ENCODE results near the gene PALB2.

DNA sequence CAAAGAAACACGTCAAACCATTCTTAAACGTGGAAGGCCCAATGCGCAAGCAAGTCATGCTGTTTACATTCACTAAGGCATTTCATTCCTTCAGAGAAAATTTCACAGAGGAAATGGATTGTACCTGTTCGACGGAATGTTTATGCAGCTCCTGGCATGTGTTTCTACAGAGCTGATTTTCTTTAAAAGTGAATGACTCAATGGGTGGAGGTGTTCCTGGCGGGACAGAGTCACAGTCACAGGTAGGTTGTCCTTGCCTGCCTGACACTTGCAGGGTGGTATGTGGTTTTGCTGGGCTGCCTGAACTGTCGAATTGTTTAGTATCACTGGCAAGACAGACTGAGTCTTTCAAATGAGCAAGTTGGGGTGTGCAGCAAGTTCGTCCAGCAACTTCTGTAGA lies 11.6 kb downstream of the PALB2 start:
- TF ChIP-seq CBX5 (CRISPR knock-in tag; IDR thresholded peaks at IDR 0.05; ENCODE audit: borderline replicate concordance) (no peak), POGZ (CRISPR knock-in tag; IDR thresholded peaks at IDR 0.05) (no peak), BHLHE40 (IDR thresholded peaks at IDR 0.05; ENCODE audit: low read length) (no peak), CEBPB (IDR thresholded peaks at IDR 0.05; ENCODE audit: borderline replicate concordance, low read depth, low read length) (no peak), SRF (IDR thresholded peaks at IDR 0.05; ENCODE audit: low read depth, low read length) (no peak), YEATS4 (CRISPR knock-in tag; IDR thresholded peaks at IDR 0.05; ENCODE audit: borderline replicate concordance) (no peak), NONO (IDR thresholded peaks at IDR 0.05) (no peak), NONO (CRISPR knock-in tag; conservative IDR thresholded peaks at IDR 0.05) (no peak)
- TF ChIP-seq, protein P1, sequence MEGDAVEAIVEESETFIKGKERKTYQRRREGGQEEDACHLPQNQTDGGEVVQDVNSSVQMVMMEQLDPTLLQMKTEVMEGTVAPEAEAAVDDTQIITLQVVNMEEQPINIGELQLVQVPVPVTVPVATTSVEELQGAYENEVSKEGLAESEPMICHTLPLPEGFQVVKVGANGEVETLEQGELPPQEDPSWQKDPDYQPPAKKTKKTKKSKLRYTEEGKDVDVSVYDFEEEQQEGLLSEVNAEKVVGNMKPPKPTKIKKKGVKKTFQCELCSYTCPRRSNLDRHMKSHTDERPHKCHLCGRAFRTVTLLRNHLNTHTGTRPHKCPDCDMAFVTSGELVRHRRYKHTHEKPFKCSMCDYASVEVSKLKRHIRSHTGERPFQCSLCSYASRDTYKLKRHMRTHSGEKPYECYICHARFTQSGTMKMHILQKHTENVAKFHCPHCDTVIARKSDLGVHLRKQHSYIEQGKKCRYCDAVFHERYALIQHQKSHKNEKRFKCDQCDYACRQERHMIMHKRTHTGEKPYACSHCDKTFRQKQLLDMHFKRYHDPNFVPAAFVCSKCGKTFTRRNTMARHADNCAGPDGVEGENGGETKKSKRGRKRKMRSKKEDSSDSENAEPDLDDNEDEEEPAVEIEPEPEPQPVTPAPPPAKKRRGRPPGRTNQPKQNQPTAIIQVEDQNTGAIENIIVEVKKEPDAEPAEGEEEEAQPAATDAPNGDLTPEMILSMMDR (CRISPR knock-in tag; IDR thresholded peaks at IDR 0.05) = no peak

All from HepG2 (cell line).